HCT116 (cell line): ENCODE measurements around the gene UBE2G2. TPM values are rescaled to one million over a fixed set of nuclear protein-coding genes. Genes with fewer than 3 reads are reported as not detected.

Experiments
- ATAC-seq: fragments of 200-7000 bp; cut with Tn5 transposase; 2 replicates; pipeline ENCODE4 v1.9.1; 2020; ENCODE audit warnings: mild to moderate bottlenecking, moderate library complexity
- BruUV-seq: library from RNA; stranded (reverse); fragments of 400-500 nt; replicated peaks from 2 replicates; lab custom pipeline; 2021; lab: Mats Ljungman, UMichigan
- CTCF ChIA-PET: fragments of 300-600 bp; sonication (Branson Sonifier 250); formaldehyde crosslinking; loops from one replicate; lab custom pipeline; 2021; ENCODE audit warnings: antibody characterized with exemption; lab: Charles Lee
- POLR2A ChIA-PET: fragments of 300-600, 350-600 bp; sonication (Branson Sonifier 250); formaldehyde crosslinking; loops from one replicate; lab custom pipeline; 2021; ENCODE audit warnings: antibody characterized with exemption; lab: Charles Lee
- RAD21 ChIA-PET, 2 experiments: fragments of 300-600 bp; sonication (Branson Sonifier 250); formaldehyde crosslinking; loops; one replicate each; lab custom pipeline; 2023; ENCODE audit warnings: low total read pairs in 2 of 2; ENCODE audit not compliant: uncharacterized antibody in 2 of 2, unreplicated experiment in 2 of 2, low non-redundant PET in 1 of 2; lab: Charles Lee
- DNase-seq: peaks from one replicate; pipeline ENCODE4 v3.0.0-alpha.2; 2010; ENCODE audit warnings: low read depth, low spot score
- H2AFZ ChIP-seq: fragments of 200-600 bp; shearing (Covaris generic), sonication (generic); 2 replicates; pipeline ENCODE4 v1.6.1; 2017; ENCODE audit warnings: low read depth, mixed run types, mixed read lengths, antibody characterized with exemption, low read length; ENCODE audit not compliant: poor library complexity, severe bottlenecking
- H3K27ac ChIP-seq: 2 replicates; pipeline ENCODE4 v1.5.1; 2012; ENCODE audit warnings: low read depth, low read length
- H3K27me3 ChIP-seq: fragments of 200-600 bp; sonication (generic); 2 replicates; pipeline ENCODE4 v1.6.1; 2016; ENCODE audit warnings: mixed run types, low read length, mixed read lengths; ENCODE audit not compliant: insufficient read depth
- H3K36me3 ChIP-seq, 2 experiments: fragments of 200-500 bp in 1 of 2; fragments of 200-600 bp in 1 of 2; sonication (Bioruptor generic) in 1 of 2; sonication (generic) in 1 of 2; 2 replicates each; pipeline versions ENCODE4 v1.5.1 to v1.6.1; 2014 to 2016; ENCODE audit warnings: low read length in 2 of 2, inconsistent platforms in 1 of 2, mixed read lengths in 1 of 2, mixed run types in 1 of 2; ENCODE audit not compliant: insufficient read depth in 2 of 2, control insufficient read depth in 1 of 2
- H3K4me1 ChIP-seq, 2 experiments: fragments of 200-600 bp in 1 of 2; sonication (generic) in 1 of 2; 2 replicates each; pipeline versions ENCODE4 v1.5.1 to v1.6.1; 2012 to 2017; ENCODE audit warnings: low read length in 2 of 2, inconsistent platforms in 1 of 2, mild to moderate bottlenecking in 1 of 2, mixed read lengths in 1 of 2, mixed run types in 1 of 2, moderate library complexity in 1 of 2; ENCODE audit not compliant: insufficient read depth in 2 of 2, control insufficient read depth in 1 of 2
- H3K4me2 ChIP-seq: fragments of 200-600 bp; sonication (generic); 2 replicates; pipeline ENCODE4 v1.6.1; 2017; ENCODE audit warnings: mixed run types, low read length, mixed read lengths
- H3K4me3 ChIP-seq, 2 experiments: fragments of 200-600 bp in 1 of 2; sonication (generic) in 1 of 2; replicated peaks in 1 of 2; 2 replicates each; pipeline ENCODE4 v1.5.1; 2011 to 2016; ENCODE audit warnings: low read length in 2 of 2, control low read depth in 1 of 2, low read depth in 1 of 2, mild to moderate bottlenecking in 1 of 2, mixed read lengths in 1 of 2, mixed run types in 1 of 2
- H3K79me2 ChIP-seq: fragments of 200-600 bp; sonication (generic); 2 replicates; pipeline ENCODE4 v1.6.1; 2017; ENCODE audit warnings: mild to moderate bottlenecking, mixed run types, low read length, moderate library complexity, mixed read lengths; ENCODE audit not compliant: insufficient read depth
- H3K9ac ChIP-seq: fragments of 200-600 bp; sonication (generic); 2 replicates; pipeline ENCODE4 v1.6.1; 2016; ENCODE audit warnings: low read length, mixed read lengths
- H3K9me2 ChIP-seq: fragments of 200-600 bp; sonication (generic), shearing (Covaris generic); 2 replicates; pipeline ENCODE4 v1.6.1; 2017; ENCODE audit warnings: mixed run types, mild to moderate bottlenecking, moderate library complexity; ENCODE audit not compliant: insufficient read depth
- H3K9me3 ChIP-seq, 2 experiments: fragments of 200-500 bp in 1 of 2; fragments of 200-600 bp in 1 of 2; sonication (Bioruptor generic) in 1 of 2; sonication (generic) in 1 of 2; 2 replicates each; pipeline ENCODE4 v1.6.1; 2014 to 2017; ENCODE audit warnings: low read length in 2 of 2, mixed read lengths in 2 of 2, inconsistent platforms in 1 of 2, low read depth in 1 of 2, mild to moderate bottlenecking in 1 of 2, mixed run types in 1 of 2, moderate library complexity in 1 of 2; ENCODE audit not compliant: control insufficient read depth in 1 of 2, insufficient read depth in 1 of 2
- H4K20me1 ChIP-seq: fragments of 200-600 bp; sonication (generic), shearing (Covaris generic); 2 replicates; pipeline ENCODE4 v1.6.1; 2017; ENCODE audit warnings: mixed run types, mild to moderate bottlenecking, moderate library complexity; ENCODE audit not compliant: insufficient read depth
- CBX3 ChIP-seq: IDR thresholded peaks from 2 replicates; pipeline ENCODE4 v1.6.1; 2012; ENCODE audit warnings: low read depth
- ELF1 ChIP-seq: IDR thresholded peaks from 2 replicates; pipeline ENCODE4 v1.6.1; 2012; ENCODE audit warnings: low read depth, borderline replicate concordance
- FOSL1 ChIP-seq: IDR thresholded peaks from 2 replicates; pipeline ENCODE4 v1.6.1; 2012; ENCODE audit warnings: low read depth
- JUND ChIP-seq: IDR thresholded peaks from 2 replicates; pipeline ENCODE4 v1.6.1; 2012
- SP1 ChIP-seq: IDR thresholded peaks from 2 replicates; pipeline ENCODE4 v1.6.1; 2012; ENCODE audit warnings: low read depth
- SRF ChIP-seq: IDR thresholded peaks from 2 replicates; pipeline ENCODE4 v1.6.1; 2012; ENCODE audit warnings: low read depth
- YY1 ChIP-seq: IDR thresholded peaks from 2 replicates; pipeline ENCODE4 v1.6.1; 2011; ENCODE audit warnings: low read length, low read depth, moderate library complexity, mild to moderate bottlenecking; ENCODE audit not compliant: insufficient replicate concordance; ENCODE audit errors: extremely low read depth
- ZFX ChIP-seq: fragments of 450-650 bp; IDR thresholded peaks from 2 replicates; pipeline ENCODE4 v1.6.1; 2017
- intact Hi-C: fragments of 100-400 bp; cut with micrococcal nuclease; formaldehyde crosslinking; loops from 2 replicates; pipeline ENCODE4 v1.10.0; 2022
- total RNA-seq: library from RNA; stranded (reverse); gene quantifications from one replicate; pipeline ENCODE4 v1.2.1, GENCODE V29; 2021; ENCODE audit not compliant: unreplicated experiment
- TF ChIP-seq, protein P1 (sequence below): IDR thresholded peaks from 2 replicates; pipeline ENCODE4 v1.6.1; 2012

The UBE2G2 gene
- total RNA-seq, 1 experiment from 2014 or later: 86.5 TPM

DNA sequence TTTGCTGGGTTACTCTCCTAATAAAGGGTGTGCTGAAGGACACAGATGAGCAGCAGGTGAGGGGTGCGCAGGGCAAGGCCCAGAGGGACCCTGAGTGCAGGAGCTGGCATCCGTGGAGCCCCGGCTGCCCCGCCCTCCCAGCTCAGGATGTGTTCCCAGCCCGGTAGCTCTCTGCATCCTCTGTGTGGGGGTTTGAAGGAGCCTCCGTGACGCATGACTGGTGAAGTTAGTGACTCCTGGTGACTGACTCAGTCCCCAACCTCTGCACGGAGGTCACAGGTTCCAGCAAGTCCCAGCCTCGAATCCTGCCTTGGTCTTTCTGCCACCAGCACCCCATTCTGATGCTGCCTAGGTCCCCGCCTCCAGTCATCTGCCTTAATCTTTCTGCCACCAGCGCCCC lies 68.7 kb downstream of the UBE2G2 start:
- H3K79me2 ChIP-seq: no peaks in the 10 kb centered on the region
- H3K36me3 ChIP-seq: no peaks in the 10 kb centered on the region
- no peaks in the 10 kb centered on the region for H3K4me1 ChIP-seq
- no peak overlapping the region for H2AFZ ChIP-seq
- CTCF ChIA-PET: no interaction called here
- DNase-seq (no peak), ATAC-seq (no peak)
- no peaks in the 10 kb centered on the region for H4K20me1 ChIP-seq
- H3K9ac ChIP-seq: no peak overlapping the region
- intact Hi-C loops: no loop called here
- POLR2A ChIA-PET: no interaction called here
- BruUV-seq: no TSS peak
- no peak overlapping the region for H3K27ac ChIP-seq
- RAD21 ChIA-PET: no interaction called here
- no peak for TF ChIP-seq ZFX
- no peak for TF ChIP-seq FOSL1
- TF ChIP-seq CBX3: no peak
- no peak overlapping the region for H3K4me3 ChIP-seq
- no peaks in the 10 kb centered on the region for H3K27me3 ChIP-seq
- H3K4me2 ChIP-seq: no peak overlapping the region
- no peaks in the 10 kb centered on the region for H3K9me3 ChIP-seq
- no peaks in the 10 kb centered on the region for H3K9me2 ChIP-seq

DNA sequence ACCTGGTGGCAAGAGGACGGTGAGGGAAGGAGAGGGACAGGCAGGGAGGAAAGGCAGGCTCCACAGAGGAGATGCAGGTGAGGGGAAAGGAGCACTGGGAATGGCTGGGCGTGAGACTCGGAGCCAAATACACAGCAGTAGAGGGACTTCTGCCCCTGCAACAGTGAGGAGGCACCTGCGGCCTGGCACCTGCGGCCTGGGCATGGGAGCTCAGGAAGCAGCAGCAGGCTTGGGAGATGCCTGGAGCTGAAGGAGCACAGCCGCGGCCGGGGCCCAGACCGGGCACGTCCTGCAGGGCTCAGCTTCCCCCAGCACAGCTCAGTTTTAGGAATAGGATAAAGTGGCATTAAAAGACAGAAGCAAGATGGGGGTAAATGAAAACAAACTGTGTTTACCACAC lies 69.4 kb downstream of the UBE2G2 start:
- TF ChIP-seq CBX3: no peak
- no peak for TF ChIP-seq YY1
- no peak for TF ChIP-seq SP1
- no peak for TF ChIP-seq ELF1
- TF ChIP-seq SRF: no peak
- no peak for TF ChIP-seq JUND
- TF ChIP-seq, protein P1, sequence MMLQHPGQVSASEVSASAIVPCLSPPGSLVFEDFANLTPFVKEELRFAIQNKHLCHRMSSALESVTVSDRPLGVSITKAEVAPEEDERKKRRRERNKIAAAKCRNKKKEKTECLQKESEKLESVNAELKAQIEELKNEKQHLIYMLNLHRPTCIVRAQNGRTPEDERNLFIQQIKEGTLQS: no peak
- TF ChIP-seq, all 23 proteins: peak for 0
- RAD21 ChIA-PET: no interaction called here
- no peak overlapping the region for H3K27ac ChIP-seq
- H3K9me2 ChIP-seq: no peaks in the 10 kb centered on the region
- no peaks in the 10 kb centered on the region for H4K20me1 ChIP-seq
- no peak overlapping the region for H3K9ac ChIP-seq
- no peaks in the 10 kb centered on the region for H3K79me2 ChIP-seq
- no peak overlapping the region for H3K4me3 ChIP-seq
- no peaks in the 10 kb centered on the region for H3K4me1 ChIP-seq
- DNase-seq: no peak
- intact Hi-C loops: no loop called here
- BruUV-seq: no TSS peak
- no peak overlapping the region for H3K4me2 ChIP-seq
- H3K36me3 ChIP-seq: no peaks in the 10 kb centered on the region
- CTCF ChIA-PET: interaction anchor here (0.6 kb wide), 1 partner anchor 221 kb away, joined by 3 read pairs; no protein-coding TSS in a partner anchor
- no peak overlapping the region for H2AFZ ChIP-seq
- POLR2A ChIA-PET: no interaction called here
- H3K27me3 ChIP-seq: no peaks in the 10 kb centered on the region
- no peaks in the 10 kb centered on the region for H3K9me3 ChIP-seq
- ATAC-seq: no peak
